PC-3 (cell line): ENCODE results near the gene FSTL4. TPM values are rescaled to one million over a fixed set of nuclear protein-coding genes. Genes with fewer than 3 reads are reported as not detected.
A peak's percentile ranks its signal among the peaks of the same experiment; 100 is the strongest.

ENCODE experiments used
- ATAC-seq: fragments of 200-7000 bp; cut with Tn5 transposase; 2 replicates; pipeline ENCODE4 v1.9.1; 2020; ENCODE audit warnings: mild to moderate bottlenecking, moderate library complexity
- BruUV-seq: library from RNA; stranded (reverse); fragments of 400-500 nt; replicated peaks from 2 replicates; lab custom pipeline; 2021; lab: Mats Ljungman, UMichigan
- CTCF ChIA-PET: fragments of 300-600 bp; sonication (Branson Sonifier 250); formaldehyde crosslinking; loops from one replicate; lab custom pipeline; 2022; ENCODE audit warnings: antibody characterized with exemption; lab: Charles Lee
- POLR2A ChIA-PET: fragments of 300-600 bp; sonication (Branson Sonifier 250); formaldehyde crosslinking; loops from one replicate; lab custom pipeline; 2022; ENCODE audit warnings: antibody characterized with exemption; ENCODE audit not compliant: unreplicated experiment; lab: Charles Lee
- DNase-seq: peaks from one replicate; pipeline ENCODE4 v3.0.0-alpha.2; 2015
- H2AFZ ChIP-seq: fragments of 300-600 bp; sonication (generic); 2 replicates; pipeline ENCODE4 v1.6.0; 2016; ENCODE audit warnings: antibody characterized with exemption, low read length
- H3F3A ChIP-seq: fragments of 300-600 bp; sonication (generic); one replicate; pipeline ENCODE4 v1.6.0; 2017; ENCODE audit warnings: antibody characterized with exemption, low read length, control low read depth, mild to moderate bottlenecking; ENCODE audit not compliant: unreplicated experiment
- H3K27ac ChIP-seq: fragments of 300-600 bp; sonication (generic); 2 replicates; pipeline ENCODE4 v1.5.1; 2016; ENCODE audit warnings: mild to moderate bottlenecking, low read length
- H3K27me3 ChIP-seq: fragments of 300-600 bp; sonication (generic); 2 replicates; pipeline ENCODE4 v1.6.1; 2016; ENCODE audit warnings: low read length, mixed read lengths
- H3K36me3 ChIP-seq: fragments of 300-600 bp; sonication (generic); 2 replicates; pipeline ENCODE4 v1.6.1; 2016; ENCODE audit warnings: low read depth, mixed run types, low read length, mixed read lengths
- H3K4me1 ChIP-seq: fragments of 300-600 bp; sonication (generic); 2 replicates; pipeline ENCODE4 v1.5.1; 2016; ENCODE audit warnings: low read length; ENCODE audit not compliant: insufficient read depth
- H3K4me2 ChIP-seq: fragments of 300-600 bp; sonication (generic); 2 replicates; pipeline ENCODE4 v1.6.0; 2016; ENCODE audit warnings: low read length
- H3K4me3 ChIP-seq: fragments of 300-600 bp; sonication (generic); 2 replicates; pipeline ENCODE4 v1.5.1; 2016; ENCODE audit warnings: mild to moderate bottlenecking, low read length, mixed read lengths
- H3K79me2 ChIP-seq: fragments of 300-600 bp; sonication (generic); 2 replicates; pipeline ENCODE4 v1.6.1; 2017; ENCODE audit warnings: low read length, mixed read lengths
- H3K9ac ChIP-seq: fragments of 300-600 bp; sonication (generic); 2 replicates; pipeline ENCODE4 v1.6.0; 2016; ENCODE audit warnings: mild to moderate bottlenecking, low read length
- H3K9me2 ChIP-seq: fragments of 300-600 bp; sonication (generic); replicated peaks from 2 replicates; pipeline ENCODE4 v1.6.1; 2016; ENCODE audit warnings: mixed run types, low read length, mixed read lengths
- H3K9me3 ChIP-seq: fragments of 300-600 bp; sonication (generic); 2 replicates; pipeline ENCODE4 v1.6.1; 2016; ENCODE audit warnings: low read length, mixed read lengths
- H4K20me1 ChIP-seq: fragments of 300-600 bp; sonication (generic); 2 replicates; pipeline ENCODE4 v1.6.1; 2016; ENCODE audit warnings: low read length, mixed read lengths
- CTCF ChIP-seq: fragments of 300-600 bp; sonication (generic); conservative IDR thresholded peaks from 2 replicates; pipeline ENCODE4 v1.5.1; 2017; ENCODE audit warnings: antibody characterized with exemption, low read depth, mild to moderate bottlenecking, low read length
- EZH2 ChIP-seq: fragments of 300-600 bp; sonication (generic); IDR thresholded peaks from one replicate; pipeline ENCODE4 v1.6.1; 2017; ENCODE audit warnings: antibody characterized with exemption, mild to moderate bottlenecking, low read length; ENCODE audit not compliant: unreplicated experiment
- EZH2phosphoT487 ChIP-seq: fragments of 300-600 bp; sonication (generic); IDR thresholded peaks from 2 replicates; pipeline ENCODE4 v1.6.1; 2018; ENCODE audit warnings: mild to moderate bottlenecking, antibody characterized with exemption, low read length, borderline replicate concordance
- intact Hi-C: fragments of 100-400 bp; cut with micrococcal nuclease; formaldehyde crosslinking; loops from 2 replicates; pipeline ENCODE4 v1.9.0; 2023
- total RNA-seq: library from RNA; depleted of rRNA; stranded (reverse); fragments of >200 nt; gene quantifications from 2 replicates; pipeline ENCODE4 v1.2.3, GENCODE V29; 2014

The FSTL4 gene
- total RNA-seq, 1 experiment from 2014 or later = 4.2 TPM

- BruUV-seq = no TSS peak
- TF ChIP-seq EZH2phosphoT487 (no peak), EZH2 (no peak), CTCF (no peak)
- no peaks in the 10 kb centered on the region for H3K79me2 ChIP-seq
- peak overlapping the region; percentile 82 for H3K27ac ChIP-seq
- peak overlapping the region; percentile 39; the same call in 1 of the 2 replicates for H3K4me3 ChIP-seq
- H3K27me3 ChIP-seq = no peaks in the 10 kb centered on the region
- peak overlapping the region; percentile 80 for H3K4me2 ChIP-seq
- peak overlapping the region; percentile 50; the same call in 1 of the 2 replicates for H2AFZ ChIP-seq
- H3K4me1 ChIP-seq = peaks cover 47% of the 10 kb centered on the region
- POLR2A ChIA-PET = no interaction called here
- H3K36me3 ChIP-seq = no peaks in the 10 kb centered on the region
- intact Hi-C loops = no loop called here
- no peaks in the 10 kb centered on the region for H3K9me3 ChIP-seq
- ATAC-seq (peak; percentile 25; the same call in 1 of the 2 replicates), DNase-seq (peak; percentile 47)
- H3K9me2 ChIP-seq = no peaks in the 10 kb centered on the region
- no peaks in the 10 kb centered on the region for H4K20me1 ChIP-seq
- H3K9ac ChIP-seq = peak overlapping the region; percentile 52
- no peaks in the 10 kb centered on the region for H3F3A ChIP-seq
- CTCF ChIA-PET = no interaction called here
Observed at GRCh38 chr5:133246376-133247150, 365.8 kb downstream of the FSTL4 start.

GRCh38 chr5:133246053-133246370 is 366.3 kb downstream of the FSTL4 start:
- no TSS peak for BruUV-seq
- H3K4me2 ChIP-seq = peak overlapping the region; percentile 80
- peak; percentile 3; the same call in 1 of the 2 replicates for ATAC-seq

More at GRCh38 chr5:133246053-133246370, 366.3 kb downstream of the FSTL4 start:
- Histone ChIP-seq H3F3A (no peaks in the 10 kb centered on the region), H3K4me1 (peaks cover 43% of the 10 kb centered on the region), H3K27ac (peak overlapping the region; percentile 82), H3K27me3 (no peaks in the 10 kb centered on the region), H3K9me3 (no peaks in the 10 kb centered on the region), H4K20me1 (no peaks in the 10 kb centered on the region), H3K36me3 (no peaks in the 10 kb centered on the region), H3K79me2 (no peaks in the 10 kb centered on the region), H2AFZ (peak overlapping the region; percentile 50; the same call in 1 of the 2 replicates), H3K4me3 (peak overlapping the region; percentile 39; the same call in 1 of the 2 replicates), H3K9me2 (no peaks in the 10 kb centered on the region), H3K9ac (peak overlapping the region; percentile 52)
- intact Hi-C loops = no loop called here
- CTCF ChIA-PET = no interaction called here
- TF ChIP-seq CTCF (no peak), EZH2 (no peak), EZH2phosphoT487 (no peak)
- no peak for DNase-seq
- POLR2A ChIA-PET = no interaction called here
